Measurements from ENCODE around the gene LMO1. TPM values are rescaled to one million over a fixed set of nuclear protein-coding genes. Genes with fewer than 3 reads are reported as not detected.

The LMO1 gene
- total RNA-seq, 2 experiments from 2014 or later, result not detected

DNA sequence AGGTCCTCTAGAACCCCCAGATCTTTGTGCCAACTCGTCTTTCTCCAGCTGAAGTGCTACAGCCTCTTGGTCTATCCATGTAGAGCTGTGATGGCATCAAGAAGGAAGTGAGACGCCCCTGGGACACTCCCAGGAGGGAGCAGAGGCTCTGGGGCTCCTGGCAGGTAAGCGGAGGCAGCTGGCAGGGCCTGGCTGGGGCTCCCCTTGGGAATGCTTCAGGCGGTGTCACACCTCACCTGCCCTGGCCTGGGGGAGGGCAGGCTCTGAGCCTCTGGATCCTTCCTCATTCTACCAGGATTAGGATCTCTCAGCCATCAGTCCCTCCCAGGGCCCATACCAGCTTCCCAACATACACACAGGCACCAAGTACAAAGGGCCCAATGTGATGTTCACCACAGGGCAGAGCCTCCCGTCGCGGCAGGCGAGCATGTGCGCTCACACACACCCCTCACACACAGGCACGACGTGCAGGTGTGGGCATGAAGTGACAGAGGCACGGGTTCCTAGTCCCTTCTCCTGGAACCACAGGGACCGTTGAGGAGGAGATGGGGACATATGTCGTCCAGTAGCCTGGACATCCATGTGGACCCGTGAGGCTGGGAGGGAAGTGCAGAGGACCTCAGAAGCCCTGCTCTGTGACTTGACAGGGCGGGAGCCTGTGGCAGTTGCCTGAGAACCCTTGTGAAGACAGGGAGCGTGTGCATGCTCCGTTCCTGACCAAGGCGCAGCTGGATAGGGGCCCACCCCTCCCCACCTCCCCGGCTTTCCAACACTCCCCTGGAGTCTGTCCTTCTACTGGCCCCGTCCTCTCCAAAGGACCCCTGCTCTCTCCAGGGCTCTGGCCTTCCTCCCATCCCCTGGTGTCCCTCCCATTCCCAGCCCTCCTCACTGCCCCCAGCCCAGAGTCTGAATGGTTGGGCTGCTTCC lies 32.5 kb downstream of the LMO1 start:
- ChIA-PET POLR2A (no interaction called here), CTCF (no interaction called here)

DNA sequence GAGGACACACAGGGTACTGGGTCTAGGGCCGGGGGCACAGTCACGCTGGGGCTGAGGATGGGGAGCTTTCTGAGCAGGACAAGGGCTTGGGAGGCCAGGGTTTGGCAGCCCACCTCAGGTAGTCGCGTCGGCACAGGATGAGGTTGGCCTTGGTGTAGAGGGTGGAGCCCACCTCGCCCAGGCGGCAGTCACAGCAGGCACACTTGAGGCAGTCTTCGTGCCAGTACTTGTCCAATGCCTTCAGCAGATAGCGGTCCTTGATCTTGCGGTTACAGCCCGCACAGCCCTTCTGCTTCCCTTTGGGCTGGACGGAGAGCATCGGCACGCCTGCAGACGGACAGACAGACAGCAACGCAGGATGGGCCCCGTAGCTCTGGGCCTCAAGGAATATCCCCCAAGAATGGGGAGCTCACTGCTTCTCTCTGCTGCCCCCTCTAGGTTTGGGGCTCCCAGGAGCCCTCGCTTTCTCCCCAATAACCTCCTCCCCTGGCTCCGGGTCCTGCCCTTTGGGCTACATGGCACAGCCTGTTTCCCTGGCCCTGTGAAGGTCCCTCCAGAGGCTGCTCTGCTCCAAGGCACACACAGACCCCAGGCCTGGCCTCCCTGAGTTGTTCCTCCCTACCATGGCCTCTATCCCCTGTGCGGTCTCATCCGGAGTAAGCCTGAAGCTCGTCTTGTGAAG lies 33.4 kb downstream of the LMO1 start:
- ChIA-PET POLR2A (no interaction called here), CTCF (no interaction called here)

DNA sequence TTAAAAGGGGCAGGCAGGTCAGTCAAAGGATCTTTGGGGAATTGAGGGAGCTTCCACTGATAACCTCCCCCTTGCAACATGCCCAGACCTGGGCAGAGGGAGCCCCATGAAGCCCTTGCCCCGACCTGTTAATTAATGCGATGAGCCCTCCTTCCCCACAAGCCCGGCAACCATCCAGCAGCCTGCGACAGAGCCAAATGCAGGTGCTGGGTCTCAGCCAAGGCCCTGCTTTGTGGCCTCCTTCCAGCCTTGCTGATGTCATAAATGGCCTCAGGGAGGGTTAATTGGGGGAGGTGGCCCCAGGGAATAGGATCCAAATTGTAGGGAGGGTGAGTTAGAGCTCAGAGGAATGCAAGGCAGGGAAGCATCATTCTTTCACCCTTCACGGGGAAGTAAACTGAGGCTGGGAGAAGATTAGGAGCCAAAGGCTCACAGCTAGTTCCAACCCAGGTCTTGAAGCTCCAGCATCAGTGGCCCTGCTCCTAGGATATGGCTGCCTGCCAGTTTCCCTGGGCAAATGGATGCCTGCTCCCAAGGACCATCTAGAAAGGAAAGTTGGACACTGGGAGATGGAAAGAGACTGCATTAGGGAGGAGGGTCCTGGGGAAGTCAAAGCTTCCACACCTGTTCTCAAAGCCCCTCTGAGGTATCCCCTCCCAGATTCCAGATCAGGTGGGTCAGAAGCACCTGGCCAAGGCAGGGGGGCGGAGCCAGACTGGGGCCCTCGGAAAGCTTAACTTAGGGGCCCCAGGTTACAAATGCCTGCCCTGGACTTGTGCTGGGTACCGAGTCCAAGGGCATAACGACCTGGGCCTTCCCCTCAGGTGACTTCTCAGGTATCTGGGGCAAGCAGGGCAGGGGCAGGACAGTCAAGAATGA lies 34.1 kb downstream of the LMO1 start:
- ChIA-PET POLR2A (no interaction called here), CTCF (interaction anchor here (1.3 kb wide), 1 partner anchor 34 kb away, joined by 3 read pairs; the partner anchor contains the start of gene LMO1)

DNA sequence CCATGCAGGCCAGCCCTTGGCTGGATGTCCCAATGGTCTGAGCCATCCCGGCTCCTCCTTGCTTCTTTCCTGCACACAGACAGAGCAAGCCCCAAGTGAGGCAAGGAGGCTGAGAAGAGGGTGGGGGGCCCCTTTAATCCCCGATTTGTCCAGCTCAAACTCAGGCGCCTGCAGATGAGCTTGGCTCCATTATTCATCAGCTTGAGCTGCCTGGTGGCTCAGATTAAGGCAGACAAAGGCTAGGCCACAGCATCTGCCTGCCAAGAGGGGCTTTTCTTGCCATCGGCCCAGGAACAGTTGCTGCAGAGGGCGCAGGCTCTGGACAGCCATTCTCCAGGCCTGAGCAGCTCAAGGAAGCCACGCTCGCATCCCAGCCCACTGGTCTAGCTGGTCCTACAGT lies 35.4 kb downstream of the LMO1 start:
- POLR2A ChIA-PET, result no interaction called here
- CTCF ChIA-PET, result interaction anchor here (1.3 kb wide), 1 partner anchor 36 kb away, joined by 3 read pairs; the partner anchor contains the start of gene LMO1

DNA sequence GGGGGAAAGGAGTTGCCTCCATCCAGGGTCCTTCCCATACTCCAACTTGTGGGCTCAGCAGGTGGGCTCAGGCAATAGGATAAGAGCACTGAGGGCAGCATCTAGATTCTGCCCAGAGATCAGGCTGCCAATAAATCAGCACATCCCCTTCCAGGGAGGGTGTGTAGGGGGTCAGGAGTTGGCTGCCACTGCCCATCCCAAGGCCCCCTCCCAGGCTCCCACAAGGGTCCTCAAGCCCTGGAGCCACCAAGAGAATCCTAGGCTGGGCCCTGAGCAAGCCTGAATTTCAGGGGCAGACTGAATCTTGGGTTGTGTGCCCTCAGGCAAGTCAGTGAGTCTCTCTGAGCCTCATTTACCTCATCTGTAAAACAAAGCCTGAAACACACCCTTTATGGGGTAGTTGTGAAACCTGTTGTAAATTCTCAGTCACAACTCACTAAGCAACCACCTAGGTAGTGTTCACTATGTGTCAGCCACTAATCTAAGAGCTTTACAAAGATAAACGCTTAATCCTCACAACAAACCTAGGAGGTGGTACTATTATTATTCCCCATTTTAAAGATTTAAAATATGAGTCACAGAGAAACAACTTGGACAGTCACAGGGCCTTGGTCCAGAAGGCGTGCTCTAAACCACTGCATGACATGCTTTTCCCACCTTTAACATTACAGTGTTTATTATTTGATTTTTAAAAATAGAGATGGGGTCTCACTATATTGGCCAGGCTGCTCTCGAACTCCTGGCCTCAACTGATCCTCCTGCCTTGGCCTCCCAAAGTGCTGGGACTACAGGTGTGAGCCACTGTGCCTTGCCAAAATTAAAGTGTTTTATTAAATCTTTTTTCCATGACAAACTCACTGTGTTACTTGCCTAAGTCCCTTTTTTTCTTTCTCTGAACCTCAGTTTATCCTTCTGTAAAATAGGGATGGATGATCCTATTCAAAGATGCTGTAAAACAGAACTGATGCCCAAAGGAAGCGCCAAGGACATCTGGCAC lies 36.2 kb downstream of the LMO1 start:
- POLR2A ChIA-PET, result no interaction called here
- CTCF ChIA-PET, result interaction anchor here (1.4 kb wide), 1 partner anchor 37 kb away, joined by 3 read pairs; no protein-coding TSS in a partner anchor

DNA sequence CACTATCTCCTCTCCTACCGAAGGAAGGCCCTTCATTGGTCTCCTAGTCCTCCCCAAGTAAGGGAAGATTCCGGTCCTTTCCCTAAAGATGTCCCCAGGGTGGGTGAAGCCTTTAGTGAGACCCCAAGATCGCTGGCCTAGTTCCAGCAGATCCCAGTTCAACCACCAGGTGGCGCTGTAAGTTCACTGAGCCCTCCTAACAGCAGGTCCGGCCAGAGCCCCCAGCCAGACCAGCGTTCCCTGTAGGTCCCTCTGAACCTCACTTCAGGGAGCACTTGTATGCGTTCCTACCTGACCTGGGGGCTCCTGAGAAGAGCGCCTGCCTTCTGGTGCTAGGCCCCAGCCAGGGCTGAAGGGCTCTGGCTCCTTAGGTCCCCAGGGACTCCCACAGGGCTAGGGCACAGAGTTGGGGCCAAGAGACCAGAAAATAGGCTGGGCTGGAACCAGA lies 38.1 kb downstream of the LMO1 start:
- ChIA-PET POLR2A (no interaction called here), CTCF (interaction anchor here (1.6 kb wide), 1 partner anchor 38 kb away, joined by 8 read pairs; the partner anchor contains the start of gene LMO1)

DNA sequence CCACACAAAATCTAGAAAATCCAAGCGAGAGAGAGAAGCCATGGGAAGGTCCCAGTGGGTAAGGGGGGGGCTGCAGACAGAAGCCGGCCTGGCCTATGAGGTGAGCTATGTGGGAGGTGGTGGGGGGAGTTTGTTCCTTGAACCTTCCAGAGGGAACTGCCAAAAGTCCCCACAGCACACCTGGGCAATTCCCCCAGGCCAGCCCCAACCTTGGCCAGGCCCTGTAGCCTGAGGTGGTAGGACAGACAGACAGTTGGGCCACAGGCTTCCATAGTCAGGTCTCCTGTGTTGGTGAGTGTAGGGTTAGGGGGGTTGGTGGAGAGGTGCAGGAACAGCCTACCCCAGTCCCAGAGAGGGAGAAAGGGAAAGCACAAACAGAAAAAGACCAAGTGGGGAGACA lies 39.0 kb downstream of the LMO1 start:
- POLR2A ChIA-PET, result no interaction called here
- CTCF ChIA-PET, result interaction anchor here (0.7 to 1.6 kb wide), 4 partner anchors 24 to 386 kb away, joined by 3 to 8 read pairs (median 6); partner anchors contain the start of gene LMO1

DNA sequence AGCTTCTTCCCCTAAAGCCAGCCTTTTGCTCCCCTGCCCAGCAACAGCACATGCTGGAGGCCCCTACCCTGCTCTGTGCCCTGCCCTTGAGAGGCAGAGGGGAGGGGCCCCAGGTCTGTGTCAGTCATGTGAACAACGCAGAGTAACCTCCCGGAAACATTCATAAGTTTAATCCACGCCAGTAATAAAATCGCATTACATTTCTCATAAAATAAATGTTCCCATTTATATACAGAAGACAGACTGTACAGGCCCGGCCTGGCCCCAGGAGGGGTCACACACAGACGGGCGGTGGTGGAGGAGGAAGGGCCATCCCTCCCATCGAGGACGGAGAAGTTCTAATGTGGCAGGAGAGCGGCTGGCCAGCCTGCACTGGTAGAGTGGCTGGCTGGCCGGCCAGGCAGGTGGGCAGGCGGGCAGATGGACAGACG lies 39.5 kb downstream of the LMO1 start:
- ChIA-PET POLR2A (no interaction called here), CTCF (interaction anchor here (0.7 to 1.6 kb wide), 3 partner anchors 24 to 347 kb away, joined by 3 to 8 read pairs (median 6); partner anchors contain the start of gene LMO1)

DNA sequence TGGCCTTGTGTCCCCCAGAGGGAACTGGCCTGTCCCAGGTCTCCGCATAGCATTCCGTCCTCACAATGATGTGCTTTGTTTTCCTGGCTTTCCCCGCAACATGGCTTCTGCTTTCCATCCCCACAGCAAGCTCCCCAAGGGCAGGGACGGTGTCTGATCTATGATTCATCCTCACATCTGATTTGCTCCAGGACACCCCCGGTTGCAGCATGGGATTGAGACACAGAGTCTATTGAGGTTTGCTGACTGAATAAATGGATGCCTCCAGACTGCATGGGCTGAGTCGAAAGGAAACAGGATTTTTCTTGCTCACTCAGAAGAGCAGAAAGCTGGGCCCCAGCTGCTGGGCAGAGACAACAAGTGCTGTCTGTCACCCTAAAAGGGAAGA lies 40.2 kb downstream of the LMO1 start:
- CTCF ChIA-PET, result no interaction called here
- POLR2A ChIA-PET, result no interaction called here

DNA sequence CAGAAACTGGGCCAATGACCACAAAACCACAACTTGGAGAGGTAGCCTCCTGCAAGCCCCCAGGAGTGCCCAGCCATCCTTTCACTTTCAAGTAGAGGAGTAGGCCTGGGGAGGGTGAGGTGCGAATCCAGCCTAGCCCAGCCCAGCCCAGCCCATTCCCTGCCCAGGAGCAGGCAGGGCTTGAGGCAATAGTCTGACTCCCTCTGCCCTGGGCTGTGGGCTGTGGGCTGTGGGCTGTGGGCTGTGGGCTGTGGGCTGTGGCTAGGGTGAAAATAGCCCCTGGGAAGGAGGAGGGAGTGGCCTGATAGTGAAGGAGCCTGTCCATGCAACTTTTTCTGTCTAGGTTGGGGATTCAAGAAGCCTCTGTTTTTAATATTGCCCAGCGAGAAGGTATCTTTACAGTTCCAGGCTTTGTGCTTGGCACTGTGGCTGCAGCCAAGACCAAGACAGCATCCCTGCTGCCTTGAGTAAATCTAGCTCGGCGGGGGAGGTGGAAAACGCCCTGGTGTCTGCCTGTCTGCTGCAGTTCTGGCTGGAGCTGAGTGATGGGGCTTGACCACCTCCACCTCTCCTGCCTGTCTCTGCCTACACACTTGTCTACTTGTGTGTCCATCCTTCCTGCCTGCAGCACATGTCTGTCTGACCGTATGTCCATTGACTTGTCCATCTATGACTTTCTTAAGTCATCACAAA lies 40.7 kb downstream of the LMO1 start:
- CTCF ChIA-PET, result interaction anchor here (1.0 kb wide), 1 partner anchor 12 kb away, joined by 3 read pairs; no protein-coding TSS in a partner anchor
- POLR2A ChIA-PET, result no interaction called here

DNA sequence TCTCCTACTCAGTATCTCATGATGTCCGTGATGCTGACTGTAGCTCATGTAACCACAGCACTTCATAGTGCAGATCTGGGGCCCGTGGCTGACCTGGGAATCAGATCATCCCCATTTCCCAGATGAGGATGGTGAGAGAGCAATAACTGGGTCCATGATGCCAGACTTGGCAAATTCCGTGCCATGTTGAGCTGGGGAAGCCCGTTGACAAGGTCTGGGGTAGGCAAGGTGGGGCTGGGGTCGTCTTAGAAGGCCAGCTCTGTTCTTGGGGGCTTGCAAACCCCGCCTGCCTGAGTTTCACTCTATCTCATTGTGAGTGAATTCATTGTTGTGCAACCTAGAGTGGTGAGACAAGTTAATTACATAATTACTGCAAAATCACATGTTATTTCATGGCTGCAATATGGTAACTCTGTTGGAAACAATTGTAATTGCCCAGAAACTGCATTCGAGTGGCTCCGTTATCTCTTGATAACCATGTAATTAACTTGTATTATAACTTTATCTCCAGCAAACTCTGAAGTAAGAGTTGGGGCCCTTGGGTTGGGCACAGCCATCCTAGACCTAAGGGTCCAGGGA lies 41.7 kb downstream of the LMO1 start:
- ChIA-PET CTCF (interaction anchor here (1.0 kb wide), 1 partner anchor 11 kb away, joined by 3 read pairs; no protein-coding TSS in a partner anchor), POLR2A (no interaction called here)

DNA sequence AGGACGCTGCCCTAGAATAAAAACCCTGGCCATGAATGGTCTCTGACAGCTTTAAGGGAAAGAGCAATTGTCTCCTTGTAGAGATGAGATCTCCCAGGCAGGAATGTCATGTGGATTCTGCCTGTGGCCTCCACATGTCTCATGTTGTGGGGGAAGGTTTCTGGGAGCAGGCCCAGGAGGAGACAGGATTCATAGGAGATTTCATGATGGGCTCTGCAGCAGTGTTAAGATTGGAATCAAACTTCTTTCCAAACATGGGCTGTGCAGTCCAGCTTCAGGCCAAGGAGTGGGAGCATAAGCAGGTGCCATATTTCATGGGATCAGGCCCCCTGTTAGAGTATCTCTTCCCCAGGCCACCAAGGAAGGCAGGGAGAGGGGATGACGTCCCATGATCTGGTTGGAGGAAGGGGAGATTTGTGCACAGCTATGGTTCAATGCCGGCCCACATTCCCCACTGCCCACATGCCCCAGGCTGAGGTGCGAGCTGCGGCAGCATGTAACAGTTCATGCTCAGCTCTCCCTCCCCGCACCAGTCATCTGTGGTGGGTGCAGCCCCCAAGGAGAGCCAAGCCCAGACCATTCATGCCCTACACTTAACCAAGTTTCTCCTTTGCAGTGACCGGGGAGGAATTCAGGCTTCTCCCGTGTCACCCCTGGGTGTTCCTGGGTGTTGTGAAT lies 42.5 kb downstream of the LMO1 start:
- CTCF ChIA-PET, result interaction anchor here (1.8 kb wide), 1 partner anchor 43 kb away, joined by 6 read pairs; the partner anchor contains the start of gene LMO1
- POLR2A ChIA-PET, result no interaction called here

DNA sequence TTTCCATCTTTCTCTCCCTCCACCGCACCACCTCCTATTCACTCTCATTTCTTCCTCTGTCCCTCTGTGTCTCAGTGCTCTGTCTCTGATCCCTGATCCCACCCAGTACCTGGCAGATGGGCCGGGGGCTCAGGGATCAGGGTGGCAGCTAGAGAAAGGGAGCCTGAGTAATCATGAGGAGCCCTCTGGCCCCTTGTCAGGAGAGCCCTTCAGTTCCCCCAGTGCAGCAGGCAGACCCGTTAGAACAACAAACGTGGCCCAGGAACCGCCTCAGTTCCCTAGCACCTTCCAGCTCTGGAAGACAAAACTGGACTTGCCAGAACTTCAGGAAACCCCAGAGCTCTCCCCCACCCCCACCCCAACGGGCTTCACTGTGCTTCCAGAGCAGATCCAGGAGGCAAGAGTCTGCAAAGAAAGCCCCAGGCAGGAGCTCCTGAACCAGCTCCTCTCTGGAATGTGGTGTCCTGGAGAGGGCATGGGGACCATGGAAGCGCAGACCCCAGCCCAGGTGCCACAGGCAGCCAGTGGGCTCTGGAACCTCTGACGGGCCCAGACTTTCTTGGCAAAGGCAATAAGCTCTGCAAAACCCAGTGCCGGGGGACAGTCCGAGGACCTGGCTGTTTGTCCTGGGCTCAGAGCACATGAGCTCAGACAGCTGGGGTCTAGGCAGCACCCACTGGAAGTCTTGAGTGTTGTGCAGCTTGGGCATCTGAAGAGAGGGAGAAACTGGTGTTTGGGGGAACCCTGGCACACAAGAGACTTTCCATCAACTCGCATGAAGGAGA lies 43.2 kb downstream of the LMO1 start:
- CTCF ChIA-PET, result interaction anchor here (1.8 kb wide), 1 partner anchor 44 kb away, joined by 6 read pairs; the partner anchor contains the start of gene LMO1
- POLR2A ChIA-PET, result no interaction called here

DNA sequence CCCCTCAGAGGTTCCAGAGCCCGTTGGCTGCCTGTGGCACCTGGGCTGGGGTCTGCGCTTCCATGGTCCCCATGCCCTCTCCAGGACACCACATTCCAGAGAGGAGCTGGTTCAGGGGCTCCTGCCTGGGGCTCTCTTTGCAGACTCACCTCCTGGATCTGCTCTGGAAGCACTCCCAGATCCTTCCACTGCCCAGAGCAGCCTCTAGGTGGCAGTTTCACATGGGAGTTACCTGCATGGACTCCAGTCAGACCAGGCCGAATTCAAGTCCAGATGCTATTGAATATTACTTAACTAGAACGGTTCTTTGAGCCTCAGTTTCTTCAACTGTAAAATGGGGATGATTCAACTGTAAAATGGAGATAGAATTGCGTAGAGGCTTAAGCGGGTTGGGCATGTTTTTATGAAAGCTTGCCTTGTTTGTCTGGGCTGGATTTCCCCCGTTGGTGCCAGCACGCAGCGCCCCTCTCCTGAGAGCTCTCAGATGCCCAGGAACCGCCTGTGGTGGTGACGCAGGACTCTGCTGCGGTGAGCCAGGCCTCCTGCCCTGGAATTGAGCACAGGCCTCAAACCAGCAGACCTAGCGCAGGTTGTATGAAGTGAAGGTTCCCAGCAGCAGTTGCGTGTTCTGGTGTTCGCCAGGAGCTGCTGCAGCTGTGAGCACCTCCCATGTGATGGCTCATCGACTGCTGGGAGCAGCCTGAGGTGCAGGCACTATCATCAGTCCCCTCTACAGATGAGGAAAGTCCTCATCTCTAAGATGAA lies 44.2 kb downstream of the LMO1 start:
- POLR2A ChIA-PET, result no interaction called here

DNA sequence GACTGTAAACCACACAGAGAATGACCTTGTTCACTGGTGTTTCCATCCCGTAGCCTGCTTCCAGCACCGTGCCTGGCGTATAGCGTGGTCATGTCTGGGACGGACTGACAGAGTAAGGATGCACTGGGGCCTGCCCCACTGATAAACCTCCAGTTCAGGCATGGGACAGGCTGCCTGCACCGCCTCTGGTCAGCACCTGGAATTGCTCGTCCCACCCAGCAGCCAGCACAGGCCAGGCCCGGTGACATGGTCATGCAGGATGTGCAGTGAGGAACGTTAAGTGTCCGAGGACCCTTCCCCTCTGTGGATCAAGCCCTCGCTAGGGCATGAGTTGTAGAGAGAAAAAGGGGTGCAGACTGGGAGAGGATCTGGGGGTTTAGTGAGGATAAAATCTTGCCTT lies 44.8 kb downstream of the LMO1 start:
- POLR2A ChIA-PET, result no interaction called here

More for the DNA sequence above, 44.2 kb downstream of the LMO1 start:
- CTCF ChIA-PET, result interaction anchor here (1.8 kb wide), 1 partner anchor 45 kb away, joined by 6 read pairs; the partner anchor contains the start of gene LMO1

More for the DNA sequence above, 44.8 kb downstream of the LMO1 start:
- CTCF ChIA-PET, result no interaction called here

All from activated CD8-positive, alpha-beta memory T cell treated with anti-CD3 and anti-CD28 coated beads for 36 hours (primary cell).